Glomerular visceral epithelial cell (primary cell): ENCODE measurements around the gene FCN2.

Experiments used
- DNase-seq: peaks from one replicate; pipeline ENCODE4 v3.0.0-alpha.2; 2016; ENCODE audit errors: extremely low spot score

The FCN2 gene

GRCh38 chr9:134868751-134869553 is 11.7 kb upstream of the FCN2 start:
- DNase-seq, result no peak

- no peak for DNase-seq
Observed at GRCh38 chr9:134869554-134870300, 10.9 kb upstream of the FCN2 start.

- no peak for DNase-seq
Observed at GRCh38 chr9:134870301-134870694, 10.3 kb upstream of the FCN2 start.

- DNase-seq, result no peak
Observed at GRCh38 chr9:134870746-134871662, 9.6 kb upstream of the FCN2 start.

GRCh38 chr9:134871697-134872340 is 8.8 kb upstream of the FCN2 start:
- no peak for DNase-seq

- no peak for DNase-seq
Observed at GRCh38 chr9:134872482-134873231, 8.0 kb upstream of the FCN2 start.

- no peak for DNase-seq
Observed at GRCh38 chr9:134875371-134875770, 5.2 kb upstream of the FCN2 start.

GRCh38 chr9:134877541-134877940 is 3.1 kb upstream of the FCN2 start:
- DNase-seq, result no peak

GRCh38 chr9:134879664-134880483 is 736 bp upstream of the FCN2 start:
- DNase-seq, result no peak

- no peak for DNase-seq
Observed at GRCh38 chr9:134881313-134881670, 682 bp downstream of the FCN2 start.

GRCh38 chr9:134882204-134882785 is 1.7 kb downstream of the FCN2 start:
- no peak for DNase-seq

- DNase-seq, result no peak
Observed at GRCh38 chr9:134883040-134883782, 2.6 kb downstream of the FCN2 start.

GRCh38 chr9:134884492-134884891 is 3.9 kb downstream of the FCN2 start:
- DNase-seq, result no peak

GRCh38 chr9:134885001-134885678 is 4.5 kb downstream of the FCN2 start:
- DNase-seq, result no peak

GRCh38 chr9:134885679-134886412 is 5.2 kb downstream of the FCN2 start:
- no peak for DNase-seq

- no peak for DNase-seq
Observed at GRCh38 chr9:134886413-134886913, 5.9 kb downstream of the FCN2 start.

GRCh38 chr9:134887219-134887618 is 6.6 kb downstream of the FCN2 start:
- no peak for DNase-seq
